Smooth muscle cell (in vitro differentiated cells): Measurements from ENCODE around the gene KCP. TPM values are rescaled to one million over a fixed set of nuclear protein-coding genes. Genes with fewer than 3 reads are reported as not detected.

Experiments used
- DNase-seq: peaks from one replicate; lab custom pipeline; 2025; ENCODE audit not compliant: unreplicated experiment; lab: John Stamatoyannopoulos, UW
- H2AFZ ChIP-seq: fragments of 200-600 bp; sonication (generic); 2 replicates; pipeline ENCODE4 v1.6.0; 2016; ENCODE audit warnings: antibody characterized with exemption, low read depth, mild to moderate bottlenecking
- H3F3A ChIP-seq: fragments of 200-600 bp; sonication (generic); 2 replicates; pipeline ENCODE4 v1.6.0; 2017; ENCODE audit warnings: antibody characterized with exemption, low read depth
- H3K27ac ChIP-seq: fragments of 200-600 bp; sonication (generic); 2 replicates; pipeline ENCODE4 v1.5.1; 2016; ENCODE audit warnings: low read depth, mild to moderate bottlenecking
- H3K27me3 ChIP-seq: fragments of 200-600 bp; sonication (generic); 2 replicates; pipeline ENCODE4 v1.6.1; 2016; ENCODE audit warnings: low read depth, mild to moderate bottlenecking
- H3K36me3 ChIP-seq: fragments of 200-600 bp; sonication (generic); 2 replicates; pipeline ENCODE4 v1.5.1; 2016; ENCODE audit warnings: low read depth
- H3K4me1 ChIP-seq: fragments of 200-600 bp; sonication (generic); 2 replicates; pipeline ENCODE4 v1.5.1; 2016; ENCODE audit warnings: low read depth
- H3K4me2 ChIP-seq: fragments of 200-600 bp; sonication (generic); 2 replicates; pipeline ENCODE4 v1.6.0; 2016; ENCODE audit warnings: mild to moderate bottlenecking
- H3K4me3 ChIP-seq: fragments of 200-600 bp; sonication (generic); 2 replicates; pipeline ENCODE4 v1.5.1; 2016; ENCODE audit warnings: mild to moderate bottlenecking
- H3K79me2 ChIP-seq: fragments of 200-600 bp; sonication (generic); 2 replicates; pipeline ENCODE4 v1.6.0; 2016; ENCODE audit warnings: low read depth, mild to moderate bottlenecking
- H3K9ac ChIP-seq: fragments of 200-600 bp; sonication (generic); 2 replicates; pipeline ENCODE4 v1.6.0; 2016; ENCODE audit warnings: low read depth
- H3K9me3 ChIP-seq: fragments of 200-600 bp; sonication (generic); replicated peaks from 2 replicates; pipeline ENCODE4 v1.5.1; 2016; ENCODE audit warnings: low read depth
- H4K20me1 ChIP-seq: fragments of 200-600 bp; sonication (generic); 2 replicates; pipeline ENCODE4 v1.6.0; 2016; ENCODE audit warnings: low read depth
- CTCF ChIP-seq: fragments of 200-600 bp; sonication (generic); IDR thresholded peaks from 2 replicates; pipeline ENCODE4 v1.5.1; 2017; ENCODE audit warnings: borderline replicate concordance, mild to moderate bottlenecking, antibody characterized with exemption; ENCODE audit not compliant: insufficient read depth, poor library complexity, severe bottlenecking
- WGBS: methylation state at CpG from one replicate; pipeline ENCODE4 v1.1.7; 2016; ENCODE audit warnings: low lambda C conversion rate; 5-methylcytosine and 5-hydroxymethylcytosine counted together
- polyA plus RNA-seq: library from polyadenylated mRNA; unstranded; fragments of >200 nt; fragmentation: Nextera tagmentation; extraction: Ambion mirVana; gene quantifications from 2 replicates; pipeline ENCODE4 v1.2.1, GENCODE V29; 2016
- total RNA-seq: library from RNA; depleted of rRNA; stranded (reverse); fragments of >200 nt; gene quantifications from 2 replicates; pipeline ENCODE4 v1.2.3, GENCODE V29; 2014

KCP gene
- total and polyA plus RNA-seq, 2 experiments from 2014 or later: 0.99 to 4.5 TPM

GRCh38 chr7:128880791-128881457 lies 29.6 kb downstream of the KCP start:
- no peak overlapping the region for H3K4me3 ChIP-seq
- H3K27me3 ChIP-seq: no peaks in the 10 kb centered on the region
- no peaks in the 10 kb centered on the region for H4K20me1 ChIP-seq
- no peaks in the 10 kb centered on the region for H3K9me3 ChIP-seq
- H3K4me1 ChIP-seq: no peaks in the 10 kb centered on the region
- DNase-seq: no peak
- H3F3A ChIP-seq: no peaks in the 10 kb centered on the region
- no peak overlapping the region for H3K4me2 ChIP-seq
- TF ChIP-seq CTCF: no peak
- no peaks in the 10 kb centered on the region for H3K36me3 ChIP-seq
- no peak overlapping the region for H3K27ac ChIP-seq
- H3K9ac ChIP-seq: no peak overlapping the region
- no peak overlapping the region for H2AFZ ChIP-seq
- no peaks in the 10 kb centered on the region for H3K79me2 ChIP-seq
- 88% methylated on average over 11 of the region's 11 CpGs for WGBS

DNA sequence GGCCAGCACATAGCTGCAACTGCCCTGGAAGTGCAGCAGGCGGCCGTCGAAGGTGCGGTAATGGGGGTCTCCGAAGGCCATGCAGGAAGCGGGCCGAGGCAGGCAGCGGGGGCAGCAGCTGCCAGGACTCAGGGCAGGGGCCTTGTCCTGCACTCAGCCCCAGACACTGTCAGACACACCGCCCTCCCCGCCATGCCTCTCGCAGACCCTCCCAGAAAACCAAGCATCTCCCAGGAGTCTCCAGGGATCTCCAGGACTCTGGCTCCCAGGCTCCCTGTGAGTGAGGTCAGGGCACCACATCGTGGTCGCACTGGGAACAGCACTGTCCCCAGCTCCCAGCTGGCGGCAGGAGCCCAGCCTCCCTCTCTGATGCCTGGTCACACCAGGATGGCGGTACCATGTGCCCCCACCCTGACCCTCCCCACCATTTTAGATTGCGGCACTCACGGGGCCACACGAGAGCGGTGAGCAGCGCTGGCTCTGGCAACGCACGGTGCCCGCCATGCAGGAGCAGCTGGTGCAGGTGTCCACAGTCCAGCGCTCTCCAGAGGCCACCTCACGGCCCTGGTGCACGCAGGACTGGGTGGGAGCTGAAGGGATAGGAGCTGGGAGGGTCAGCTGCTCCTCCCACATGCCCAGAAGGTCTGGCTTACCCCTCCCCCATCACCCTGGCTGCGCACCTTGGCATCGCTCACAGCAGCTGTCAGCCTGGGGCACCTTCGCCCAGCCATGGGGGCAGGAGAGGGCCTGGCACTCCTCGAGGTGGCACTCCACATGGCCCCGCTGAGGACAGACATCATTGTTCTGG lies 30.4 kb downstream of the KCP start:
- TF ChIP-seq CTCF: peak; percentile 62
- Histone ChIP-seq H3K27ac (no peak overlapping the region), H3K4me1 (no peaks in the 10 kb centered on the region), H3F3A (no peaks in the 10 kb centered on the region), H3K27me3 (no peaks in the 10 kb centered on the region), H3K9ac (no peak overlapping the region), H3K9me3 (no peaks in the 10 kb centered on the region), H3K36me3 (no peaks in the 10 kb centered on the region), H3K79me2 (no peaks in the 10 kb centered on the region), H3K4me2 (no peak overlapping the region), H4K20me1 (no peaks in the 10 kb centered on the region), H3K4me3 (no peak overlapping the region), H2AFZ (no peak overlapping the region)
- WGBS: 47% methylated on average over 28 of the region's 31 CpGs
- no peak for DNase-seq

DNA sequence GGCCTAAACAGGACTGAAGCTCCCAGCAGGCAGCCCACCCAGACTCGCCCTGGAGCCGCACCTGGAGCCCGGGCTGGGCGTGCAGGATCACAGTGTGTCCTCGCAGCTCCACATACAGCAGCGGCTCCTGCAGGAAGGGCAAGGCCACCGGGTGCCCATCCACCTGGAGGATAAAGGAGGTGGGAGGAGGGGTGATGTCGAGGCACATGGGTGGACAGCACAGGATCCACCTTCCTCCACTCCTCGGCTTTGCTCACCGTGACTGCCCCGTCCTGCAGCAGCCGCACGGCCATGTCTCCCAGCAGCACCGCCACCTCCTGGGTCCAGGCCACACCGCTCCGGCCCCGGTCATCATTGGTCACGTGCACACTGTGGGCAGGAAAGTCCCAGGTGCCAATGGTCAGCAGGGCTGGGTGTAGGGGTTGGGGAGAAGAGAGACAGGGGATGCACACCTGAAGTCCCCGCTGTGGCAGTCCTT lies 31.0 kb downstream of the KCP start:
- H3K27me3 ChIP-seq: no peaks in the 10 kb centered on the region
- H3K9me3 ChIP-seq: no peaks in the 10 kb centered on the region
- no peaks in the 10 kb centered on the region for H3K4me1 ChIP-seq
- no peaks in the 10 kb centered on the region for H4K20me1 ChIP-seq
- DNase-seq: no peak
- no peak overlapping the region for H3K27ac ChIP-seq
- no peaks in the 10 kb centered on the region for H3F3A ChIP-seq
- no peaks in the 10 kb centered on the region for H3K79me2 ChIP-seq
- H3K4me3 ChIP-seq: no peak overlapping the region
- no peak overlapping the region for H3K9ac ChIP-seq
- whole genome bisulfite sequencing: 93% methylated on average over 19 of the region's 19 CpGs
- H3K4me2 ChIP-seq: no peak overlapping the region
- no peak for TF ChIP-seq CTCF
- no peaks in the 10 kb centered on the region for H3K36me3 ChIP-seq
- H2AFZ ChIP-seq: no peak overlapping the region
